Tibial artery (tissue), 4 donors: Measurements from ENCODE around the gene SORCS2.

Experiments
- DNase-seq, 2 donors: peaks; one replicate each; pipeline ENCODE4 v3.0.0-alpha.2; 2019
- H3K27ac ChIP-seq, 2 donors: fragments of 200-600 bp; sonication (generic) in 1 of 2; 1 replicate in 1 of 2; 2 replicates in 1 of 2; pipeline ENCODE4 v1.5.1; 2018 to 2019; ENCODE audit warnings: mild to moderate bottlenecking in 1 of 2
- H3K27me3 ChIP-seq, 2 donors: fragments of 200-600 bp; sonication (generic) in 1 of 2; one replicate each; pipeline versions ENCODE4 v1.5.1 to v1.6.0; 2016 to 2019
- H3K36me3 ChIP-seq, 3 donors: fragments of 200-600 bp; sonication (generic) in 2 of 3; one replicate each; pipeline ENCODE4 v1.5.1; 2016 to 2019; ENCODE audit warnings: mild to moderate bottlenecking in 2 of 3
- H3K4me1 ChIP-seq, 4 donors: fragments of 200-600 bp; sonication (generic) in 2 of 4; 1 replicate in 3 of 4; 2 replicates in 1 of 4; pipeline ENCODE4 v1.5.1; 2016 to 2019
- H3K4me3 ChIP-seq, 2 donors: fragments of 200-600 bp; sonication (generic) in 1 of 2; 1 replicate in 1 of 2; 2 replicates in 1 of 2; pipeline ENCODE4 v1.5.1; 2018 to 2019; ENCODE audit warnings: mild to moderate bottlenecking in 2 of 2
- H3K9me3 ChIP-seq, 3 donors: fragments of 200-600 bp; sonication (generic) in 1 of 3; one replicate each; pipeline ENCODE4 v1.5.1; 2016 to 2019
- intact Hi-C: fragments of 100-400 bp; cut with DNase I; formaldehyde crosslinking; loops from one replicate; pipeline ENCODE4 v1.15.0; 2023; ENCODE audit warnings: low total_unique reads
- TF ChIP-seq, protein P1 (sequence below), 2 experiments: fragments of 200-600 bp in 1 of 2; fragments of 450-650 bp in 1 of 2; IDR thresholded peaks; one replicate each; pipeline ENCODE4 v1.5.1; 2017 to 2019; ENCODE audit warnings: antibody characterized with exemption in 2 of 2, mild to moderate bottlenecking in 1 of 2, moderate library complexity in 1 of 2

Gene SORCS2

DNA sequence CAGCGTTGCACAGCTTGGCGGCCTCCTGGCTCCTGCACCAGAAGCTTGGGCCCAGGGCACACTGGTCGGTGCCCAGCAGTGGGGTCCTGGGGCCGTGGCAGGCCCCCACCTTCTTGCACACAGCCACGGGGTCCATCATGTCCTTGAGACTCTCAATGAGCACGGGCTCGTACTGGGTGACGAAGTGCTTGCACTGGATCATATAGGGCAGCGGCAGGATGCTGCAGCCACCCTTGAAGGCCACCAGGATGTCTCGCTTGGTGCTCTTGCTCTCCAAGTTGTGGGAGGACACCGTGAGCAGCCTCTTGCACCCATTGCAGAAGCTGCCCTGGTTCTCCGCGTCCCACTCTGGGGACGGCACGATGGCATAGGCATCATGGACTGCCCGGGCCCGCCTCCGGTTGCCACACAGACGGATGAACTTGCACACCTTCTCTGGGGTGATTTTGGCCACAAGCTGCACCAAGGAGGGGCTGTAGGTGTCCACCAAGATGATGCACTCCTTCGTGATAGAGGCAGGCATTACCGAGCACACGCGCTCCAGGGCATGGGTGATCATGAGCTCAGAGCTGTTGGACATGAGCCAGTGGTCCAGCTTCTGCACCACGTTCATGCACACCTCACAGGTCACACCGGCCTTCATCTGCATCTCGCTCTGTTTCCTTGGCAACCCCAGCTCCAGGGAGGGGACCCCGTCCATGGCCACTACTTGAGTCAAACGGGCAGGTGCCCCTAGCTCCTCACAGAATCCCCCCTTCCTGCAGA, 241.2 kb downstream of the SORCS2 start:
- TF ChIP-seq, protein P1, sequence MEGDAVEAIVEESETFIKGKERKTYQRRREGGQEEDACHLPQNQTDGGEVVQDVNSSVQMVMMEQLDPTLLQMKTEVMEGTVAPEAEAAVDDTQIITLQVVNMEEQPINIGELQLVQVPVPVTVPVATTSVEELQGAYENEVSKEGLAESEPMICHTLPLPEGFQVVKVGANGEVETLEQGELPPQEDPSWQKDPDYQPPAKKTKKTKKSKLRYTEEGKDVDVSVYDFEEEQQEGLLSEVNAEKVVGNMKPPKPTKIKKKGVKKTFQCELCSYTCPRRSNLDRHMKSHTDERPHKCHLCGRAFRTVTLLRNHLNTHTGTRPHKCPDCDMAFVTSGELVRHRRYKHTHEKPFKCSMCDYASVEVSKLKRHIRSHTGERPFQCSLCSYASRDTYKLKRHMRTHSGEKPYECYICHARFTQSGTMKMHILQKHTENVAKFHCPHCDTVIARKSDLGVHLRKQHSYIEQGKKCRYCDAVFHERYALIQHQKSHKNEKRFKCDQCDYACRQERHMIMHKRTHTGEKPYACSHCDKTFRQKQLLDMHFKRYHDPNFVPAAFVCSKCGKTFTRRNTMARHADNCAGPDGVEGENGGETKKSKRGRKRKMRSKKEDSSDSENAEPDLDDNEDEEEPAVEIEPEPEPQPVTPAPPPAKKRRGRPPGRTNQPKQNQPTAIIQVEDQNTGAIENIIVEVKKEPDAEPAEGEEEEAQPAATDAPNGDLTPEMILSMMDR (IDR thresholded peaks at IDR 0.05) = no peak
- Histone ChIP-seq H3K4me1 (no peaks in the 10 kb centered on the region), H3K9me3 (no peaks in the 10 kb centered on the region), H3K27me3 (no peaks in the 10 kb centered on the region), H3K4me3 (no peak overlapping the region), H3K27ac (no peak overlapping the region), H3K36me3 (no peaks in the 10 kb centered on the region)
- no peak for DNase-seq
- intact Hi-C loops = no loop called here

DNA sequence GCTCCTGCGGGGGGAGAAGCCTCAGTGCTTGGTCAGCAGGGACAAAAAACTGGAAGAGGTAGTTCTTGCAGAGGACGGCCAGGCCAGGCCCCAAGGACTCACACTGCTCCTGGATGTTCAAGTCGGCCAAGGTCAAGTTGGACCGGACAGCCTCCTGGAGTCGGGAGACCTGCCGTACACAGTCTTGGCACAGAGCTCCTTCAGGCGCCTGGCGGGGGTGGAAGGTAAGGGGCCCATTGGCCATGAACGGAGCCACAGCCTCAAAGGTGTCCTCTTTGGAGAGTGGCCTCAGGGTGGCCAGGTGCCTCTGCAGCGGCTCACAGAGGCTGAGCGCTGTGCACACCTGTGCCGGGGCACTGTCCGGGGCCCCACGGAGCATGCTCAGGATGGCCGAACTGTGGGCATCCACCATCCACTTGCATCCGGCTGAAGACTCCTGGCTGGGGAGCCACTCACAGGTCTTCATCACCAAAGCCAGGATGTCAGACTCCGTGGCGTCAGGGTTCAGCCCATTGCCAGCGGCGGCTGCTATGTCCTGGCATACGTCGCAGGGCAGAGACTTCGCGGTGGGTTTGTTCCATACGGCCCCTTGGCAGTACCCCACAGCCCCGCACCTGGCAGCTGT, 241.9 kb downstream of the SORCS2 start:
- H3K36me3 ChIP-seq = no peaks in the 10 kb centered on the region
- no peak overlapping the region for H3K27ac ChIP-seq
- H3K4me3 ChIP-seq = no peak overlapping the region
- H3K27me3 ChIP-seq = no peaks in the 10 kb centered on the region
- TF ChIP-seq, protein P1 (IDR thresholded peaks at IDR 0.05) = no peak
- no peak for DNase-seq
- H3K9me3 ChIP-seq = no peaks in the 10 kb centered on the region
- no peaks in the 10 kb centered on the region for H3K4me1 ChIP-seq
- intact Hi-C loops = no loop called here

DNA sequence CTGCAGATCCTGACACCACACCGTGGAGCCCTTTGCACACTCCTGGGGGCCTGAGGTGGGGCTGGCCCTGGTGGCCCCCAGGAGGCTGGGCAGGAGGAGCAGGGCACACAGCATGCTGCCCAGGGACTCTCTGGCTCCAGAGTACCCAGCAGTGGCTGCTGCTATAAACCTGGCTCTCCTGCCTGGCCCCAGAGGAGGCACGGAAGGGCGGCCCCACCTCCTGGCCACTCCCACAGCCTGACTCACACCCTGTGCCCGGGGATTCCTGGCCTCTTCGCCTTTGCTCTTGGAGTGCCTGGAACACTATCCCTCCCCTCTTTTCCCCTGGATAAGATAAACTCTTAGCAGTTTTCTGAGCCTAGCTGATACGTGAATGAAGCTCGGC, 242.4 kb downstream of the SORCS2 start, which contains the start of gene PSAPL1:
Gene PSAPL1, minus strand, starts transcription at position 165 of the 385 bp plus-strand sequence. Its CDS starts 51 bp downstream, at position 114.
- no peak within 1 kb of the TSS for H3K4me3 ChIP-seq
- intact Hi-C loops = no loop called here
- H3K27ac ChIP-seq = no peak within 1 kb of the TSS
- no peaks in the 10 kb centered on the region for H3K36me3 ChIP-seq
- no peak for DNase-seq
- TF ChIP-seq, protein P1 (IDR thresholded peaks at IDR 0.05) = no peak
- no peaks in the 10 kb centered on the region for H3K4me1 ChIP-seq
- no peaks in the 10 kb centered on the region for H3K9me3 ChIP-seq
- H3K27me3 ChIP-seq = no peaks in the 10 kb centered on the region

DNA sequence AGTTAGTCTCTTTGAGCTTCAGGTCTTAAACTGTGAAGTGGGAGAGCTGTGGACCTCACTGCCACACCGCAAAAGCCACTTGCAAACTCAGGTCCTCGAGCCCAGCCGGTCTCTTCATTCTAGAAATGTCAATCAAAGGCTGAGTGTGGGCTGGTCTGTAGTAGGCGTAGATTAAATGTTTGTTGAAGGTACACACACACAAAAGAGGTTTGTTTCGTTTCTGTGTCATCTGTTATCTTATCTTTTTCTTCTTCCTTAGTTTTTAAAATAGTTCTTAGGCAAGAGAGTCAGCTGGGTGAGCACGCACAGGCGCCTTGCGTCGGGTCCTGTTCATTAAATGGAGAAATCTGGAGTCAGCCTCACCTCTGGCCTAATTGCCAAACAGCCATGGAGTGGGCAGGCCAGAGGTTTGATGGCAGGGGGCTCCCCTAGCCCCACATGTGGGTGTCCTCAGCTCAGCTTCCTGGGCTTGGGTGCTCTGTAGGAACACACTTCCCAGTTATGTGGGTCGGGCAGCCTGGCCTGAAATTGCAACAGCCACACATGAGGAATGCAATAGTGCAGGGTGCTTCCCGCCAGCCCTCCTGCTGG, 243.2 kb downstream of the SORCS2 start:
- TF ChIP-seq, protein P1 (IDR thresholded peaks at IDR 0.05) = no peak
- H3K4me1 ChIP-seq = no peaks in the 10 kb centered on the region
- no peaks in the 10 kb centered on the region for H3K9me3 ChIP-seq
- H3K27ac ChIP-seq = no peak overlapping the region
- no peak overlapping the region for H3K4me3 ChIP-seq
- DNase-seq = no peak
- intact Hi-C loops = no loop called here
- no peaks in the 10 kb centered on the region for H3K36me3 ChIP-seq
- peaks cover 0 to 5% of the 10 kb centered on the region in 2 donors for H3K27me3 ChIP-seq

- Histone ChIP-seq H3K36me3 (no peaks in the 10 kb centered on the region), H3K4me1 (no peaks in the 10 kb centered on the region), H3K27ac (no peak overlapping the region), H3K9me3 (no peaks in the 10 kb centered on the region), H3K27me3 (peaks cover 0 to 11% of the 10 kb centered on the region in 2 donors), H3K4me3 (no peak overlapping the region)
- DNase-seq = no peak
- intact Hi-C loops = no loop called here
- TF ChIP-seq, protein P1 (IDR thresholded peaks at IDR 0.05) = no peak
These were observed 243.9 kb downstream of the SORCS2 start for GRCh38 chr4:7436256-7436655.
